DOHH2 (cell line): ENCODE data around the gene LYSET.

Experiments used
- EZH2phosphoT487 ChIP-seq: fragments of 200-600 bp; sonication (generic); IDR thresholded peaks from 2 replicates; pipeline ENCODE4 v1.6.1; 2017; ENCODE audit warnings: borderline replicate concordance, mild to moderate bottlenecking, antibody characterized with exemption, low read length, moderate library complexity, mixed read lengths
- TF ChIP-seq, protein P1 (sequence below): fragments of 200-600 bp; sonication (generic); IDR thresholded peaks from one replicate; pipeline ENCODE4 v1.5.1; 2014; ENCODE audit warnings: antibody characterized with exemption, mild to moderate bottlenecking, low read depth, low read length; ENCODE audit not compliant: poor library complexity, severe bottlenecking

DNA sequence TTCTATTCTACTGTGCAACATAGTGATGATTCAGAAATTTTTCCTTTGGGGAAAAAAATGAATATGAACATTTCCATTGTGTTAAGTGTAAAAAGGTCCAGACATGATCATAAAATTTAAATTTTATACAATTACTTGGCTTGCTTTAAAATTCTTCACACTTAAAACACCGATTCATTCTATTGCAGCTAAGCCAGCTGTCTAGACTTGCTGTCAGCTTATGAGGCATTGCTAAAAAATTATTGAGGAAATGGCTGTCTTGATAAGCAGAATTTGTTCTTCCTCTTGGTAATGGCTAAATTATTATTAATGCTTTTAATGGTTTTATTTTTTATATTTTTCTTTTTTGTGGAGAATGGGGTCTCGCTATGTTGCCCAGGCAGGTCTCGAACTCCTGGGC lies 1.8 kb downstream of the LYSET start:
- TF ChIP-seq, protein P1, sequence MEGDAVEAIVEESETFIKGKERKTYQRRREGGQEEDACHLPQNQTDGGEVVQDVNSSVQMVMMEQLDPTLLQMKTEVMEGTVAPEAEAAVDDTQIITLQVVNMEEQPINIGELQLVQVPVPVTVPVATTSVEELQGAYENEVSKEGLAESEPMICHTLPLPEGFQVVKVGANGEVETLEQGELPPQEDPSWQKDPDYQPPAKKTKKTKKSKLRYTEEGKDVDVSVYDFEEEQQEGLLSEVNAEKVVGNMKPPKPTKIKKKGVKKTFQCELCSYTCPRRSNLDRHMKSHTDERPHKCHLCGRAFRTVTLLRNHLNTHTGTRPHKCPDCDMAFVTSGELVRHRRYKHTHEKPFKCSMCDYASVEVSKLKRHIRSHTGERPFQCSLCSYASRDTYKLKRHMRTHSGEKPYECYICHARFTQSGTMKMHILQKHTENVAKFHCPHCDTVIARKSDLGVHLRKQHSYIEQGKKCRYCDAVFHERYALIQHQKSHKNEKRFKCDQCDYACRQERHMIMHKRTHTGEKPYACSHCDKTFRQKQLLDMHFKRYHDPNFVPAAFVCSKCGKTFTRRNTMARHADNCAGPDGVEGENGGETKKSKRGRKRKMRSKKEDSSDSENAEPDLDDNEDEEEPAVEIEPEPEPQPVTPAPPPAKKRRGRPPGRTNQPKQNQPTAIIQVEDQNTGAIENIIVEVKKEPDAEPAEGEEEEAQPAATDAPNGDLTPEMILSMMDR: no peak
- no peak for TF ChIP-seq EZH2phosphoT487
